Neuron (in vitro differentiated cells): Measurements from ENCODE around the gene PHB1.
"Not testable (repeated sequence)": the region's sequence is repeated elsewhere in the genome, so short reads cannot be mapped to it uniquely, and the experiment has no call there.

Source experiments
- H2AFZ ChIP-seq: one replicate; pipeline ENCODE4 v1.6.1; 2013; ENCODE audit warnings: low read depth, mild to moderate bottlenecking, inconsistent platforms, low read length, moderate library complexity
- H3K27me3 ChIP-seq: one replicate; pipeline ENCODE4 v1.6.1; 2013; ENCODE audit warnings: low read length; ENCODE audit not compliant: insufficient read depth
- H3K36me3 ChIP-seq: one replicate; pipeline ENCODE4 v1.6.1; 2013; ENCODE audit warnings: low read length; ENCODE audit not compliant: insufficient read depth
- H3K4me1 ChIP-seq: one replicate; pipeline ENCODE4 v1.6.1; 2013; ENCODE audit warnings: low read length; ENCODE audit not compliant: insufficient read depth
- H3K4me3 ChIP-seq: 2 replicates; pipeline ENCODE4 v1.5.1; 2013; ENCODE audit warnings: mild to moderate bottlenecking, low read length, moderate library complexity
- H3K9me3 ChIP-seq: one replicate; pipeline ENCODE4 v1.6.1; 2013; ENCODE audit warnings: low read length

The PHB1 gene

DNA sequence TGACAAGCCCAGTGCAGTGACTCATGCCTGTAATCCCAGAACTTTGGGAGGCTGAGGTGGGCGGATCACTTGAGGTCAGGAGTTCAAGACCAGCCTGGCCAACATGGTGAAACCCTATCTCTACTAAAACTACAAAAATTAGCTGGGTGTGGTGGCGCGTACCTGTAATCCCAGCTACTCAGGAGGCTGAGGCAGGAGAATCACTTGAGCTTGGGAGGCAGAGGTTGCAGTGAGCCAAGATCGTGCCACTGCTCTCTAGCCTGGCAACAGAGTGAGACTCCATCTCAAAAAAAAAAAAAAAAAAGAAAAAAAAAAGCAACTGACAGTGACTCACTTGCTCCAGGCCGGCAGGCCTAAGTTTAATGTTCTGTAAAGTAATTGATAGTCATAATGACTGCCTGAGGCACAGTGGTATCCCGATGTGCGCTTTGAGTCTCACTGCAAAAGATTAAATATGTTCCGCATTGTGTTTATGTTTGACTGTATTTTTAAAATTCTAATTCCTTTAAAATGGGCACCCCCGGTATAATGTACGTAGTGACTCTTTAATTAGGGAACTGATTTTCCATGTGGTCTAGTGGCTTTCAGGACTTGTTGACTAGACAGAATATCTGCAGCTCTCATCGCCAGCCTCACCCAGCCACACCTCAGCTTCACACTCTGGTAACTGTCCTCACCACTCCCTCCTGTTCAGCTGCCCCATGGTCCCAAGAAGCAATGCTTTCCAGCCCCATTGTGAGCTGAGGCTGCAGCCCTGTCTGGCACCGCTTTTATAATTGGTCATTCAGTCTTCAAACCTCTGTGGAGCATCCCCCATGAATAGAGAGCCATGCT is 25.0 kb downstream of the PHB1 start:
- not testable (repeated sequence) for H3K9me3 ChIP-seq, H3K27me3 ChIP-seq, H3K36me3 ChIP-seq, H2AFZ ChIP-seq, H3K4me1 ChIP-seq, H3K4me3 ChIP-seq

- peaks cover 5% of the 10 kb centered on the region for H3K4me1 ChIP-seq
- H3K27me3 ChIP-seq, result no peaks in the 10 kb centered on the region
- H2AFZ ChIP-seq, result no peak overlapping the region
- no peak overlapping the region for H3K4me3 ChIP-seq
- no peaks in the 10 kb centered on the region for H3K9me3 ChIP-seq
- H3K36me3 ChIP-seq, result no peaks in the 10 kb centered on the region
These were observed 25.8 kb downstream of the PHB1 start for GRCh38 chr17:49388692-49389513.

DNA sequence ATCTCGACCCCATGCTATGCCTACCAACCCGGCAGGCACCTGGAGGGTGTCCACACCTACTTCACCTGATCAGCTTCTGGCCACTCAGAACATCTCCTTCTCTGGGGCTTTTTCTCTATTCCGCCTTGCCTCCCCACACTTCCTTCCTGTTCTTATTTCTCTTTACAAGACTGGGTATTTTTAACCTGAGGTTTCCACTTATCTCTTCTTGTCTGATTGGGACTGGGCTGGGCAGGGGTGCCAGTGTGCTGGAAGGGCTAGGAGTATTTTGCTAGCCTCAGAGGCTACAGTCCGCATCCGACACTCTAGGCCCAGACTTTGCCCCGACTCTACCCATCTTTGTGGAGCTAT is 26.4 kb downstream of the PHB1 start:
- H3K27me3 ChIP-seq, result peaks cover under 1% of the 10 kb centered on the region
- no peak overlapping the region for H2AFZ ChIP-seq
- no peaks in the 10 kb centered on the region for H3K36me3 ChIP-seq
- peaks cover 5% of the 10 kb centered on the region for H3K4me1 ChIP-seq
- no peak overlapping the region for H3K4me3 ChIP-seq
- peaks cover under 1% of the 10 kb centered on the region for H3K9me3 ChIP-seq

DNA sequence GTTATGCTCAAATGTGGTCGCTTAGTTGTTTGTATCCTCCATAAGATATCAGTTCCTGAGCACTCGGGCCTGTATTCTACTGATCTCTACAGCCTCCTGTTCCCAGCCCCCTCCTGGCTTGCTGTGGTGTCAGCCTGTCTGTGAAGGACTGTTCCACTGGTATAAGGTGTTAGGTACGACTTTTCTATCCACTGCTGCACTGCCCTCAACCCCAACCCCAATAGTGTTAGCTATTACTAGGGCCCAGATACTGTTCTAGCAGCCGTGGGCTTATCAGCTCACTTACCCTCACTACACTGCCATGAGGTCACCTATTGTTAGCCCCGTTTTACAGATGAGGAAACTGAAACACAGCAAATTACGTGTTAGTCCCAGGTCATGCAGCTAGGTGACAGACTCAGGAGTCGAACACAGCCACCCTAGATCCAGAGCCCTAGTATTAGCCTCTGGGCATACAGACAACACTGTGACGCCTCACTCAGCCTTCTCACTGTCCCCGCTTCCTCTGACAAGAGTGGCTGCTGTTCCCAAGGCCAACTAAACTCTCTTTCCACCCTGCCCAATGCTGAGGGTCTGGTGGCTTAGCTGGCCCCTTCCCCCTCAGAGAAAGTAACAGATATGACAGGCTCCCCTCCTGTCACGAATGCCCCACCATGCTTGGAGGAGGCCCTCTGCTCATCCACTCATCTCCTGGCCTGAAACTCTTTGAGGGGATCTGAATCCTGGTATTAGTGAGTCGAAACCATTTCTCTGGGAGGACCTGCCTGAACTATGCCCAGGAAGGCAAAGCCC is 27.0 kb downstream of the PHB1 start:
- no peak overlapping the region for H2AFZ ChIP-seq
- H3K36me3 ChIP-seq, result no peaks in the 10 kb centered on the region
- H3K4me1 ChIP-seq, result peaks cover 5% of the 10 kb centered on the region
- peaks cover 2% of the 10 kb centered on the region for H3K9me3 ChIP-seq
- peaks cover 3% of the 10 kb centered on the region for H3K27me3 ChIP-seq
- H3K4me3 ChIP-seq, result no peak overlapping the region

DNA sequence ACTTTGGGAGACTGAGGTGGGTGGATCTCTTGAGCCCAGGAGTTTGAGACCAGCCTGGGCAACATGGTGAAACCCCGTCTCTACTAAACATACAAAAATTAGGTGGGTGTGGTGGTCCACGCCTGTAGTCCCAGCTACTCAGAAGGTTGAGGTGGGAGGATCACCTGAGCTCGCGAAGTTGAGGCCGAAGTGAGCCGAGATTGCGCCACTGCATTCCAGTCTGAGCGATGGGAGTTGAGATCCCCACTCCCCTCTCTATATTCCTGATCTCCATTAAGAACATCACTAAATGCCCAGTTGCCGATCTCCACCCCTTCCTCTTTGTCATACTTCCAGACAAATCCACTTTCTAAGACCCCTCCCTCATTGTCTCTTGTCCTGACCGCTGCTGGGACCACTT is 28.3 kb downstream of the PHB1 start:
- Histone ChIP-seq H3K4me3 (no peak overlapping the region), H3K27me3 (peaks cover 3% of the 10 kb centered on the region), H3K4me1 (peaks cover 5% of the 10 kb centered on the region), H3K9me3 (peaks cover 2% of the 10 kb centered on the region), H3K36me3 (no peaks in the 10 kb centered on the region), H2AFZ (no peak overlapping the region)

DNA sequence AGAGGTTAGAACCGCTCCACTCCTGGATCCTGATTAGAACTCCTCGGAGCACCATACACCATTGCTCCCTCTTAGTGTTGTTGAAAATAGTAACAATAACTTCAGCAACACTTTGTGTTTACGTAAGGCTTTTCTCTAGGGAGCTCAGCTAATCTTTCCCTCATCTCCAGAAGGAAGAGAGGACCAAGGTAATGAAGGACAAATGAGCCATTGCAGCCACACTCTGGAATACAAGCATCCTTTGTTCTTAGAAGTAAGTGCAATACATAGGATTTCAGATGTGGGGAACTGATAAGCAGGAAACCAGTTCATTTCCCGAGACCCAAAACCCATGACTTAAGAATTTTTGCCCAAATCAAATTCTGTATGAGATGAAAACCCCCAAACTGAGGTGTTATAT is 29.7 kb downstream of the PHB1 start:
- peaks cover 3% of the 10 kb centered on the region for H3K27me3 ChIP-seq
- H3K36me3 ChIP-seq, result no peaks in the 10 kb centered on the region
- no peak overlapping the region for H3K4me3 ChIP-seq
- H2AFZ ChIP-seq, result no peak overlapping the region
- H3K4me1 ChIP-seq, result no peaks in the 10 kb centered on the region
- H3K9me3 ChIP-seq, result peaks cover 2% of the 10 kb centered on the region

GRCh38 chr17:49383060-49383459 is 31.6 kb downstream of the PHB1 start:
- no peak overlapping the region for H2AFZ ChIP-seq
- no peak overlapping the region for H3K4me3 ChIP-seq
- peaks cover 2% of the 10 kb centered on the region for H3K9me3 ChIP-seq
- peaks cover 3% of the 10 kb centered on the region for H3K27me3 ChIP-seq
- no peaks in the 10 kb centered on the region for H3K4me1 ChIP-seq
- H3K36me3 ChIP-seq, result no peaks in the 10 kb centered on the region

- Histone ChIP-seq H3K4me3 (no peak overlapping the region), H3K9me3 (peaks cover 2% of the 10 kb centered on the region), H2AFZ (no peak overlapping the region), H3K4me1 (no peaks in the 10 kb centered on the region), H3K27me3 (peaks cover 3% of the 10 kb centered on the region), H3K36me3 (no peaks in the 10 kb centered on the region)
These were observed 32.1 kb downstream of the PHB1 start for GRCh38 chr17:49382556-49382955.

GRCh38 chr17:49381793-49382192 is 32.9 kb downstream of the PHB1 start:
- peaks cover 3% of the 10 kb centered on the region for H3K27me3 ChIP-seq
- no peak overlapping the region for H3K4me3 ChIP-seq
- H3K9me3 ChIP-seq, result peaks cover 2% of the 10 kb centered on the region
- no peaks in the 10 kb centered on the region for H3K4me1 ChIP-seq
- no peaks in the 10 kb centered on the region for H3K36me3 ChIP-seq
- no peak overlapping the region for H2AFZ ChIP-seq

- Histone ChIP-seq H3K27me3 (peaks cover 3% of the 10 kb centered on the region), H3K4me1 (no peaks in the 10 kb centered on the region), H3K9me3 (peaks cover 2% of the 10 kb centered on the region), H2AFZ (no peak overlapping the region), H3K4me3 (no peak overlapping the region), H3K36me3 (no peaks in the 10 kb centered on the region)
These were observed 33.6 kb downstream of the PHB1 start for GRCh38 chr17:49381033-49381432.

GRCh38 chr17:49379926-49380325 is 34.8 kb downstream of the PHB1 start:
- H3K9me3 ChIP-seq, result peaks cover 2% of the 10 kb centered on the region
- no peak overlapping the region for H2AFZ ChIP-seq
- no peaks in the 10 kb centered on the region for H3K4me1 ChIP-seq
- H3K4me3 ChIP-seq, result no peak overlapping the region
- peaks cover 3% of the 10 kb centered on the region for H3K27me3 ChIP-seq
- no peaks in the 10 kb centered on the region for H3K36me3 ChIP-seq

GRCh38 chr17:49378311-49378710 is 36.4 kb downstream of the PHB1 start:
- H3K4me3 ChIP-seq, result no peak overlapping the region
- no peaks in the 10 kb centered on the region for H3K36me3 ChIP-seq
- no peak overlapping the region for H2AFZ ChIP-seq
- no peaks in the 10 kb centered on the region for H3K4me1 ChIP-seq
- H3K9me3 ChIP-seq, result peaks cover 2% of the 10 kb centered on the region
- peaks cover 3% of the 10 kb centered on the region for H3K27me3 ChIP-seq

GRCh38 chr17:49375544-49375943 is 39.1 kb downstream of the PHB1 start:
- Histone ChIP-seq H3K4me3 (no peak overlapping the region), H2AFZ (no peak overlapping the region), H3K36me3 (no peaks in the 10 kb centered on the region), H3K4me1 (no peaks in the 10 kb centered on the region), H3K9me3 (no peaks in the 10 kb centered on the region), H3K27me3 (no peaks in the 10 kb centered on the region)
